GM21619 (cell line): Measurements from ENCODE around the gene DIRAS1.

ENCODE experiments used
- ATAC-seq: cut with Tn5 transposase; IDR thresholded peaks from one replicate; pipeline ENCODE4 v1.9.1; 2021; ENCODE audit not compliant: unreplicated experiment

Gene DIRAS1

DNA sequence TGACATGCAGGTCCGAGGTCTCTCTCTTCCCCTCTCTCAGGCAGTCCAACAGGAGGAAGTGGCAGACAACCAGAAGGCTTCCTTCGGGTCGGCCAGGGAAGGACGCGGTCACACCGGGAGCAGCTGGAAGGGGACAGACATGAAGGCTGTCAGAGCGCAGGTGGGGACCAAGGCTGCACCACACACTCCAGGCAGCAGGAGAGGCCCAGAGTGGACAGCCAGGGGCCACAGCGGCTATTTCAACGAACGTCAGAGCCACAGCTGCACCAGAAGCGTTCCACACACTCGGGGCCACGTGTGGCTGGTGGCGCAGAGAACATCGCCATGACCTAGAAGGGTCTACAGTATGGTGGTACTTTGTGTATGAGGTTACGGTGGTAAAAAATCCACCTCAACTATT lies 34.6 kb upstream of the DIRAS1 start:
- ATAC-seq, result no peak

DNA sequence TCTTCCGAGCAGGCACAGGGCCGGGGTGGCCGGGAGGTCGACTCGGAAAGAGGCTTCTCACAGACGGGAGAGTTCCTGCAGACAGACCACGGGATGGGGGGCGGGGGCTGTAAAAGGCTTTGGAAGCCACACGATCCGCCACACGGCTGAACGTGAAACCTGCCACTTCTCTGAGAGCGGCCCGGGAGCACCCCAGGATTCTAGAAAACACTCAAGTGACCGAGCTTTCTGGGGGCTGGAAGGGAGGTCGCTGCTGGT lies 34.2 kb upstream of the DIRAS1 start:
- no peak for ATAC-seq

DNA sequence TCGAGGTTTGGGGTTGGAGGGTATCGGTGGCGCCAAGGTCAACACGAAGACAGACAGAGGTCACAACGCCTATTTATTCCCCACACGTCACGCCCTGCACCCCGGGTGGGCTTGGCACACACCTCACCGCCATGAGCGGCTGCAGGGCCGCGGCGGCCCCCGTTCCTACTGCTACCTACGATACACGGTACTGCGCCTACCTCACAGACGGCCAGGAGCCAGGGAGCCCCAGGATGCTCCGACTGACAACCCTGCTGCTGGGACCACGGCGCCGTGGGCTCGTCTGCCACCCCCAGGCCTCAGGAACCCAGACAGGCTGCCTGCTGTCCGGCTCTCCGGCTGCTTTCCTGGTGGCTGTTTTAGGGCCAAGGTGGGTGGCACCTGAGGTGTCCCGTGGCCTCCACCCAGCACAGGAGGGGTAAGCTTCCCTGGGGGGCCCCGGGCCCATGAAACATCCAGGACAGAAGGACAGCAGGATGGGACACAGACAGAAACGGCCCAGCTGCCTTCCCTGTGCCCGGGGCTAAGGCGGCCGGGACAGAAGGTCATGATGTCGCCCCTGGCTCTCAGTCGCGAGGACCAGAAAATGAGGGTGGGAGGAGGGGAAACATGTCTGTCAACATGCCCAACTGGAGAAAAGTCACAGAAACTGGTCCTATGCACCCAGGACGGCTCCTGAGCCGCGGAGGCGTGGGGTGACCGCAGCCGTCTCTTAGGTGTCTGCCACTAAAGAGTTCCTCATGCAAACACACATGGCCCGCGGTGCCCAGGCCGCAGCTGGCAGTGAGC lies 33.7 kb upstream of the DIRAS1 start:
- ATAC-seq, result no peak

DNA sequence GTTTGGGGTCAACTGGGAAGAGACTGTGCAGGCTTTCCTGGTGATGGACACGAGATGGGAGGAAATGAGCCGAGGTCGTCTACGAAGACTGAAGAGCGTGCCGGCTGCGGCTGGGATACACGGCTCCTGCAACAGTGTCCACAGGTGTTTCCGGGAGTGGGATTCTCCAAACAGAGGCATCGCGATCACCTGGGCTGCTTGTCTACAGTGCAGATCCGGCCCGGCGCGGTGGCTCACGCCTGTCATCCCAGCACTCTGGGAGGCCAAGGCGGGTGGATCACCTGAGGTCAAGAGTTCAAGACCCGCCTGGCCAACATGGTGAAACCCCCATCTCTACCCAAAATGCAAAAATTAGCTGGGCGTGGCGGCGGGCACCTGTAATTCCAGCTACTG lies 30.3 kb upstream of the DIRAS1 start:
- no peak for ATAC-seq

DNA sequence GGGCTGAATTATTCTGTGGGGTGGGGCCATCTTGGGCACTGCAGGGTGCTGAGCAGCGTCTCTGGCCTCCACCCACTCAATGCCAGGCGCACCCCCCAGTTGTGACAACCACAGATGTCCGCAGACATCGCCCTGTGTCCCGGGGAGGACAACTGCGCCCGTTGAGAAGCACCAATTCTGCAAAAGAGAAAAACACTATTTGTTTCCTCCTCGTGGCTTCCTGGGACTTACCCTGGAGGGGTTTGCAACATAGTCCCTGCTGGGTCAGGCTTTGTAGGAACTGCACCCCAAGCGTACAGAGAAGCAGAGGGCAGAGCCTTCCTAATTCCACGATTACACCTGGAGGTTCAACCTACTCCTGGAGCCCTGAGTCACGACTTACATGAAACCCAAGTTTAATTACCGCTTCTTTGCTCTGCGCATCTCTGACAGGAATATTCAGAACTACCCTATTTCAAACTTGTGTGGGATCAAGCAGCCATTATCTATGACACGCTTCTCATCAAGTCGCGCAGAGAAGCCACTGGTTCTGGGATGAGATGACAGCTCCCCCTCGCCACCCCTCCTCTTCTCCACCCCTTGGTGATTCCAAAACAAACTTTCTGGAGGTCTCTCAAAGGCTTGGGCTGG lies 29.8 kb upstream of the DIRAS1 start:
- no peak for ATAC-seq

DNA sequence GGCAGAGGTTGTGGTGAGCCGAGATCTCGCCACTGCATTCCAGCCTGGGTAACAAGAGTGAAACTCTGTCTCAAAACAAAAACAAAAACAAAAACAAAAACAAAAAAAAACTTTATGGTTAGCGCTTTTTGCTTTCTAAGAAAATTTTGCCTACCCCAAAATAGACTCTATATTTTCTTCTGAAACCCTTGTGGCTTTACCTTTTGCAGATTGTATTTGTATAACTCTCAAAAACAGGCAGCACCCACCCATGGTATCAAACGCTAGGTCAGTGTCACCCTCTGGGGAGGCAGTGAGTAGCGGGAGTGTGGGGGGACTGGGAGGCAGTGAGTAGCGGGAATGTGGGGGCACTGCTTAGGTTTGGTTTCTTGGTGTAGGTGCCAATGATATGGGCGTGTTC lies 26.2 kb upstream of the DIRAS1 start:
- ATAC-seq, result no peak

DNA sequence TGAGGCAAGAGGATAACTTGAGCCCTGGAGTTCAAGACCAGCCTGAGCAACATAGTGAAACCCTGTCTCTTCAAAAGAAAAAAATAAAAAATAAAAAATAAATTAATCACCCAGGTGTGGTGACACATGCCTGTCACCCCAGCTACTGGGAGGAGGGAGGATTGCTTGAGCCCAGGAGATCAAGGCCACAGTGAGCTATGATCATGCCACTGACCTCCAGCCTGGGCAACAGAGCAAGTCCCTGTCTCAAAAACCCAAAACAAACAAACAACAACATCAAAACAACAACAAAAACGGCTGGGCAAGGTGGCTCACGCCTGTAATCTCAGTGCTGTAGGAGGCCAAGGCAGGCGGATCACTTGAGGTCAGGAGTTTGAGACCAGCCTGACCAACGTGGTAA lies 22.9 kb upstream of the DIRAS1 start:
- ATAC-seq, result no peak

DNA sequence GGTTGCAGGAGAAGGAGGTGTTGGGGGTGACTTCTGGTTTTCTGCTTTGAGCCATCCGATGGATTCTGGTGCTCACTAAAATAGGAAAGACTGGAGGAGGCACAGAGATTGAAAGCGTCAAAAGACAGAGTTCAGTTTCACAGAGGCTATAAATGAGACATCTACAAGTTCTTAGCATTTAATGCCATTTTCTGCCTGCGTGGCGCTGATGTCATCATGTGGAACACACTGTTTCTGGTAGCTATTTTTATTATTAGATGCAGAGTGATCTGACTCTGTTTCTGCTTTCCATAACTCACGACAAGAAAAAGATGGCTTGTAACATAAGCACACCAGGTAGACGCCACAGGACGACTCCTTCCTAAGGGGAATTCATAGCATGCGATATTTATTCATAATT lies 21.9 kb upstream of the DIRAS1 start:
- ATAC-seq, result no peak

DNA sequence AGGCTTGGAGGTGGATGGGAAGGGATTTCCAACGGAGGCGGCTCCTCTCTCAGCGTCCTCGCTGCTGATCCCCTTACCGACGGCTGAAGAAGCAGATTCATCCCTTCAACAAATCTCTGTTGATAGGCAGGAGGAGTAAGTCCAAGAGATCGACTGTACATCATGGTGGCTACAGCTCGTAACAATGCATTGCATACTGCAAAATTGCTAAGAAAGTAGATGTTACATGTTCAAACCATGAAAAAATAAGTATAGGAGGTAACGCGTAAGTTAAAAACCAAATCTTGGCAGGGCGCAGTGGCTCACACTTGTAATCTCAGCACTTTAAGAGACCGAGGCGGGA lies 19.1 kb upstream of the DIRAS1 start:
- ATAC-seq, result no peak

DNA sequence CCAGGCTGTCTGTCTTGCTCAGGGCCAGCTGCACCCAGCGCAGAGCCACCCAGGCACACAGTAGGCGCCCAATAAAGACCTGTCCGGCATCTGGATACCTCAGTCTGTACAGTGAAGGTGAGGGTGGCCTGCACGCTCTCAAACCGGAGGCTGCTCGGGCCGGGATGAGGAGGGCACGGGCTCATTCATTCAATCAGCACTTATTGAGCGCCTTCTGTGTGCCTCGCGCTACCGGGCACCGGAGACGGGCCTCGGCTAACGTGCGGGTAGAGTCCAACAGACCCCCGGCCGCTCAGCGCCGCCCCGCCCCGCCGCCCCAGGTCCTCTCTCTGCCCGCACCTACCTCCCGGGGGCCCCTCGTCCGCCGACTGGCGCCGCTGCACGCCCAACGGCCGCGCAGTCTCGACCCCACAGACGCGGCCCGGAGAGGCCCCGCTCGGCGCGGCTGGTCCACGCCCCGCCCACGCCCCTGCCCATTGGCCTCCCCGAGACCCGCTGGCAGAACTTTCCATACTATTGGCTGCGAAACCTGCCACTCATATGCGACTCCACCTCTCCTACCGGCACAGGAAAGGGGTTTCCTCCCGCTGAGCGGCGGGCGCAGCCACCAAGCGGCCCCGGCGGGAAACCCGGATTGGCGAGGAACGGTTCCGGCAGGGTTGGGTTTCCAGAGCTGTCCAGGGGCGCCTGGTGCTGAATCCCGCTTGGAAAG lies 18.6 kb upstream of the DIRAS1 start, which contains the start of gene SLC39A3:
Gene SLC39A3 (minus strand): TSS at position 416 of the 712 bp plus-strand sequence. CDS start 2,760 bp downstream, outside the sequence.
- ATAC-seq, result peak; percentile 94

DNA sequence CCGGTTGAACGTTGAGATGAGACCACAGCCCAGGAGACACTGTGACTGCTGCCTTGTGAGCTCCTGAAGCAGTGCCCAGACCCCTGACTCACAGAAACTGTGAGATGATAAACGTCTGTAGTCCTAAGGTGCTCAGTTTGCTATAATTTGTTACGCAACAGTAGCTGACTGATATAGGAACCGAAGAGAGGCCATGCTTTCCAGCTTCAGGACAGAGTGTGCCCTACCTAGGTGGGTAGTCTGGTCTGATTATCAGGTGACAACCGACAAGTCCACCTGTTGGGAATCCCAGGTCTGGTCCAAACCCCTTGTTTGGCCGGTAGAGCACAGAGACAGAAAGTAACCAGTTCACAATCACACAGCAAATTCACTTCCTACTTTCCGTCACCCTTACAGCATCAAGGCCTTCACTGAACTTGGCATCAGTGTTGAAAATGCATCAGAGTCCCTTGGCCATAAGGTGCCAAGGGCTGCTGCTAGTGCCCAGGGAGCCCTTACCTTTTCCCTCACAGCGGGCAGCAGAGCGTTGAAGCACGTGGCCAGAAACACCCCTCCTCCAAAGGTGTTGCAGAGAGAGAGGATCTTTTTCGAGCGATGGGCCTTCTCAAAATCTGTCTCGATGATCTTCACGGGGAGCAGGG lies 15.5 kb upstream of the DIRAS1 start:
- ATAC-seq, result no peak

DNA sequence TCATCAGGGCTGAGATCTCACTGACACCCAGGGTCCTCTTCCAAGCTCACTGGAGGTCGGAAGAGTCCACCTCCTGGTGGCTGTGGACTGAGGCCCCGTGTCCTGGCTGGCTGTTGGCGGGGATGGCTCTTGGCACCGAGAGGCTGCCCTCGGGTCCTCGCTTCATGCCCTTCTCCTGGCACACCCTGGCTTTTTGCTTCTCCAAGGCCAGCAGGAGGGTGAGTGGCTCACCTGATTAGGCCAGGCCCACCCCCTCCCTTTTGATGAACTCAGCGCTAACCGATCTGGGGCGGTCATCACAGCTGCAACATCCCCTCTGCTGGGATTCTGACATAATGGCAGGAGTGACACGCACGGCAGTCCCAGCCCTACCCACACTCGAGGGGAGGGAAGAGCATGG lies 14.2 kb upstream of the DIRAS1 start:
- no peak for ATAC-seq

DNA sequence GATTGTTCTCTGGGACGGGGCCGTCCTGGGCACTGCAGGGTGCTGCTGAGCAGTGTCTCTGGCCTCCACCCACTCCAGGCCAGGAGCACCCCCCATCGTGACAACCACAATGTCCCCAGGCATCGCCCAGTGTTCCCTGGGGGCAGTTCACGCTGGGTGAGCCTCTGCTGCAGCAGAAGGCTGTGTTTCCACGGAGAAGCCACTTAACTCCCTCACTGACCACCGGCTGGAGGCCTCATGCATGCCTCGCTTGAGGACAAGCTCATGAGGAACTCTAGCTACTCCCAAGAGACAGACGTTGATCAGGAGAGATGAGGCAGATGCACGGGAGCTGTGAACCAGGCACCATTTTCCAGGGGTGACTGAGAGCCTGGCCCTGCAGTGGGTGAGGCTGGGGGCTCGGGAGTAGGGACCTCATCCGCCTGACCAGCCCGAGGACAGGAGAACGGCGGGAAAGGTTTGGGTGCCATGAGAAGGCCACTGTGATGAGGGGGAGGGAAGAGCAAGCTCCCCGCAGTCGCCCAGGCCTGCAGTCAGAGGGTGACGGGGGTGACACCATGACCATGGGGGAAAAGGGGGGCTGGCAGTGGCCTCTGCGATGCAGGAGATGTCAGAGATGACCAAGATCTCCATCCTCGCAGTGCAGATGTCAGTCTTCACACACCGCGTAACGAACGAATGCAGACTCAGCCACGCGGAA lies 13.6 kb upstream of the DIRAS1 start:
- no peak for ATAC-seq

DNA sequence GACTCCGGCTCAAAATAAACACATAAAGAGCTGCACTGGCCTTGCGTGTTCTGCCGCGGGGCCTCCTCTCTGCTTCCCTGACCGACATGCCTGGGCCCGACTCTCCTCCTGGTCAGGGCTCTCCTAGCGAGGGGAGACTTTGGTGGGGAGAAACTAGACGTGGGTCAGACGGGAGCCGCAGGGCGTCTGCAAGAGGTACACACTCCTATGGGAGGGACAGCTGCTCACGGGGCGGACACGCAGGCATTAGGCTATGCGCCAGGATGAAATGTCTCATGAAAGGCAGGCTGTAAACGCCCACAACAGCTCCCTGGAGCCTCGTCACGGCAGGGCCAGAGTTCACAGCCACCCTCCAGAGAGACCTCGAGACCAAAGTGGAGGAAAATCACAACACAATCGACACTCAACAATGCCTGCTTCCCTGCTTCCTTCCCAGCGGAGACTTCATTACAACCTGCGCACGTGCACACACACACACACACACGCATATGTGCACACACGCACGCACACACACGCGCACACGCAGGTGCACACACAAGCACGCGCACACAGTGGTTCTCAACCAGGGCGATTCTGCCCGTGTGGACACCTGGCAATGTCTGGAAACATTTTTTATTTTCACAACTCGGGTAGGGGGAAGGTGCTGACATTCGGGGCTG lies 12.9 kb upstream of the DIRAS1 start:
- no peak for ATAC-seq

DNA sequence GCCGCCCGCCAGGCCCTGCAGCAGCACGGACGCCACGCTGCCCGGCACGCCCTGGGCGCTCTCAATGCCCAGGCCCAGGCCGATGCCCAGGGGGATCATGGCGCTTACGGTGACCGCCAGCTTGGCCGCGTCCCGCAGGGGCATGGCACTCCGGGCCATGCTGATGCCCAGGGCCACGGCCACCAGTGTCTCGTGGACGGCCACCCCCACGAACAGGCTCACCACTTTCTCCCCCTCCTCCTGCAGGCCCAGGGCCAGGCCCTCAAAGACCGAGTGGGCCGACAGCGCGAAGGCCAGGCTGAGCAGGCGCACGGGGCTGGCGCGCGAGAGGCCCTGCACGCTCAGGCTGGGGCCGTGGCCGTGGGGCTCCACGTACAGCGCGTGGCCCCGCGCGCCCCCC lies 11.7 kb upstream of the DIRAS1 start:
- no peak for ATAC-seq

DNA sequence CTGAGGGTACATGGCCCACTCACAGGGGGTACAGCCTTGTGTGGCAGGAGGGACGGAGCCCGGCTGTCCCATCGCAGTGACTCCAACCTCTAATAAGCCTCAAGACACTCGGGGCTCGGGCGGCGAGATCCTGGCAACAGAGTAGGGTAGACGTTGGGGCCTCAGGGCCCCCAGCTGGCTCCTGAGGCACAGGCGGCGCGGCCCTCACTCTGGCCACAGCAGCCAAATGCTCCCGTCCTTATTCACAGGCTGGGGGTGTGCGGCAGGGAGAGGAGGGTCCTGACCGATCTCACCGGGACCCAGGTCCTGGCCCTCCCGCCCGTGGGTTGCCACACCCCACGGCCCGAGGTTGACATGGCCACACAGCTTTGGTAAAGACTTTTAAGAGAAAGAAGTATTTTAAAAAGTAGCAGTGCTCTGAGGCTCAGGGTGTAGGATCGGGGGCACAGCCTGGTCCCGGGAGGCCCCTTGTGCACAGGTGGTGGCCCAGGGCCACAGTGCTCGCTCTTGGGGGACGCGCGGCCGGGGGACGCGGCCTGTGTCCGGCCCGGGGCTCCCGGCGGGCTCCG lies 11.1 kb upstream of the DIRAS1 start:
- ATAC-seq, result no peak

DNA sequence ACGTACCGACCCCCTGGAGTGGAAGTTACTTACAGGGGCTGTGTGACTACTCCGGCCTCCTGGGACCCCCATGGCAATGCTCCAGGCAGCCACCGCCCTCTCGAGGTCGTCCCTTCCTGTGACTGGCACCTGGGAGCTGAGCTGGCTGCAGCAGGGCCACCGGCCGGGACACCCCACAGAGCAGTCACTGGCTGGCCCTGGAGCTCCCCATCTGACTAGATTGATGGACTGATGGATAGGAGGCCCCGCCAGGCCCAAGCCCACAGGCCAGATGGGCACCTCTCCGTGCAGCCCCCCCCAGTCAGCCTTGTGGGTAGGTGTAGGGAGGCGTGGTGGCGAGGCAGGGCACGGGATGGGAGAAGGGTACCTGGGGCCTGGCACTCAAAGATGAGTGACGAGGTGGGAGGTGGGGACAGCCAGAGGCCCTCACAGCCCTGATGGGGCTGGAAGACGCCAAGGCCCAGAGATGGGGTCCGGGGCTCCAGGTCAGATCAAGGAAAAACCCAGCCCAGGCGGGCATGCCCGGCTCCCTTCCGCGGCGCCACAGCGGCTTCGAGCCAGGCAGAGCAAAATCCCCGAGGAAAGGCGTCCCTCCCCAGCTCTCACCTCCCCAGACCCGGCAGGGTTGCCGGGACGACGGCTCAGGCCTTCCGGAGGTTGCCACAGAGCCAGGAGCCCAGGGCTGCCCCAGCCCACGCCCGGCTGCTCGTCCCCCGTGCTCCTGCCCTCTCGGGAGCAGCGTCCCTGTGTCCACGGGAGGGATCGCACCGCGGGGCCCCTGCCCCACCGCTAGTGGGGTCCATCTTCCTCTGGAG lies 10.2 kb upstream of the DIRAS1 start:
- ATAC-seq, result no peak

DNA sequence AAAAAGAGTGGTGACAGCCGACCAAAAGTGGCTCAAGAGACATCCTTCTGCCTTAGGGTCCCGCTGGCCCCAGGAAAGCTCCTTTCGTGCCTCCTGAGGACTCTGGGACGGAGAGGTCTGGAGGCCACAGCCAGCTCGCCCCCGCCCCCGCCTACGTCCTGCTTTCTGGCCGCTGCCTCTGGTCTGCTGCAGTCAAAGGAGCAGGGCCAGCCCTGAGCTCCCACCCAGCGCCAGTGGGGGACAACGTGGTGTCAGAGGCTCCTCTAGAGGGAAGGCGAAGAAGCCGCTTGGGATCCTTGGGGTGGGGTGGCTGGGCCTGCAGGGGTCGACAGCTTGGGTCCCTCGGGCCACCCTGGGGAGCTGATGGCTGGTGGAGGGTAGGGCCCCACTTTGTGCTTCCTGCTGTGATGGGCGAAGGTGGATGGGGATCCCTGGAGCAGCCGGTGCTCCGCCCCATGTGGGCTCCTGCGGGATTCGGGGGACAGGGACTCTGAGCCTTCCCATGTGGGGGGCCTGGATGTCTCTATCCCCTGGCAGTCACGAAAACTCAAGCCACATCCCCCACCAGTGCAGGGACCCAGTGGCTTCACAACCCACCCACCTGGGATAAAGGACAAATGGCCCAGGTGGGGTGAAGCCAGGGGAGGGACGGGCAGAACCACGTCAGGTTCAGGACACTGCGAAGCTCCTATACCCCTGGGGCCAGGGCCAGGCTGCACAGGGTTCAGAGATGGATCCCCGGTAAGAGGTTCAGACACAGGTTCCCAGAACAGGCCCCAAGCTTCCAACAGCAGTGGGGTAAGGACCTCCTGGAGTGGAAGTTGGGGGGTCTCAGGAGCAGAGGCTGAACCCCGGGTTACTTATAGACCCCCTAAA lies 9.0 kb upstream of the DIRAS1 start:
- ATAC-seq, result no peak
